ENCODE data around the gene CHCHD10.

GRCh38 chr22:23812378-23812777 is 44.6 kb upstream of the CHCHD10 start:
- TF ChIP-seq, protein P1, sequence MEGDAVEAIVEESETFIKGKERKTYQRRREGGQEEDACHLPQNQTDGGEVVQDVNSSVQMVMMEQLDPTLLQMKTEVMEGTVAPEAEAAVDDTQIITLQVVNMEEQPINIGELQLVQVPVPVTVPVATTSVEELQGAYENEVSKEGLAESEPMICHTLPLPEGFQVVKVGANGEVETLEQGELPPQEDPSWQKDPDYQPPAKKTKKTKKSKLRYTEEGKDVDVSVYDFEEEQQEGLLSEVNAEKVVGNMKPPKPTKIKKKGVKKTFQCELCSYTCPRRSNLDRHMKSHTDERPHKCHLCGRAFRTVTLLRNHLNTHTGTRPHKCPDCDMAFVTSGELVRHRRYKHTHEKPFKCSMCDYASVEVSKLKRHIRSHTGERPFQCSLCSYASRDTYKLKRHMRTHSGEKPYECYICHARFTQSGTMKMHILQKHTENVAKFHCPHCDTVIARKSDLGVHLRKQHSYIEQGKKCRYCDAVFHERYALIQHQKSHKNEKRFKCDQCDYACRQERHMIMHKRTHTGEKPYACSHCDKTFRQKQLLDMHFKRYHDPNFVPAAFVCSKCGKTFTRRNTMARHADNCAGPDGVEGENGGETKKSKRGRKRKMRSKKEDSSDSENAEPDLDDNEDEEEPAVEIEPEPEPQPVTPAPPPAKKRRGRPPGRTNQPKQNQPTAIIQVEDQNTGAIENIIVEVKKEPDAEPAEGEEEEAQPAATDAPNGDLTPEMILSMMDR (IDR thresholded peaks at IDR 0.05) = no peak
- TF ChIP-seq ZFX (IDR thresholded peaks at IDR 0.05; ENCODE audit: borderline replicate concordance) = no peak

Data from 22Rv1 (cell line).